IPS-NIHi7 (cell line): ENCODE measurements around the gene PCDHB5.
"Not testable (repeated sequence)": the region's sequence is repeated elsewhere in the genome, so short reads cannot be mapped to it uniquely, and the experiment has no call there.

ENCODE experiments used
- DNase-seq: peaks from one replicate; pipeline ENCODE4 v3.0.0; 2012; ENCODE audit warnings: mixed read lengths; ENCODE audit errors: extremely low spot score

Gene PCDHB5

GRCh38 chr5:141135030-141135717, at the start of gene PCDHB5:
PCDHB5 (plus strand) TSS chr5:141135206; CDS start chr5:141135435, 229 bp downstream.
- DNase-seq = peak; percentile 67

DNA sequence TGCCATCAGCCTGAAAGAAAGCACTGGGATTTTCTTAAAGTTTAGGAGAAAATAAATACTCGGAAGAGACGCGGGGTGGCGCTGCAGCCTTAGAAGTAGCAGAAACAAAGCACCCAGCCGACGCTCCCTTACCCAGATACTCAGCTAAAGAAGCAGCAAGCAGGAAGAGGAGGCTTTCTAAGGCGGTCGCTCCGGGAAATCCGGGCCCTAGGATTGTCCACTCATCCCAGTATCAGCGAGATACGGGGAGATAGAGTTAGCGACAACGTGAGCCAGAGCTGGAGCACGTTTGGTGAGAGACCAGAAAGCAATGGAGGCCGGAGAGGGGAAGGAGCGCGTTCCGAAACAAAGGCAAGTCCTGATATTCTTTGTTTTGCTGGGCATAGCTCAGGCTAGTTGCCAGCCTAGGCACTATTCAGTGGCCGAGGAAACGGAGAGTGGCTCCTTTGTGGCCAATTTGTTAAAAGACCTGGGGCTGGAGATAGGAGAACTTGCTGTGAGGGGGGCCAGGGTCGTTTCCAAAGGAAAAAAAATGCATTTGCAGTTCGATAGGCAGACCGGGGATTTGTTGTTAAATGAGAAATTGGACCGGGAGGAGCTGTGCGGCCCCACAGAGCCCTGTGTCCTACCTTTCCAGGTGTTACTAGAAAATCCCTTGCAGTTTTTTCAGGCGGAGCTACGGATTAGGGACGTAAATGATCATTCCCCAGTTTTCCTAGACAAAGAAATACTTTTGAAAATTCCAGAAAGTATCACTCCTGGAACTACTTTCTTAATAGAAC, 40.3 kb upstream of the PCDHB5 start, which contains the start of gene PCDHB2:
PCDHB2 (plus strand) TSS at position 135 of the 782 bp plus-strand sequence; CDS start at position 311, 176 bp downstream.
- peak; percentile 83 for DNase-seq

DNA sequence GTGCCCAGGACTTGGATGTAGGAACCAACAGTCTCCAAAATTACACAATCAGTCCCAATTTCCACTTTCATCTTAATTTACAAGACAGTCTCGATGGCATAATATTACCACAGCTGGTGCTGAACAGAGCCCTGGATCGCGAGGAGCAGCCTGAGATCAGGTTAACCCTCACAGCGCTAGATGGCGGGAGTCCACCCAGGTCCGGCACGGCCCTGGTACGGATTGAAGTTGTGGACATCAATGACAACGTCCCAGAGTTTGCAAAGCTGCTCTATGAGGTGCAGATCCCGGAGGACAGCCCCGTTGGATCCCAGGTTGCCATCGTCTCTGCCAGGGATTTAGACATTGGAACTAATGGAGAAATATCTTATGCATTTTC, 39.8 kb upstream of the PCDHB5 start:
- no peak for DNase-seq

DNA sequence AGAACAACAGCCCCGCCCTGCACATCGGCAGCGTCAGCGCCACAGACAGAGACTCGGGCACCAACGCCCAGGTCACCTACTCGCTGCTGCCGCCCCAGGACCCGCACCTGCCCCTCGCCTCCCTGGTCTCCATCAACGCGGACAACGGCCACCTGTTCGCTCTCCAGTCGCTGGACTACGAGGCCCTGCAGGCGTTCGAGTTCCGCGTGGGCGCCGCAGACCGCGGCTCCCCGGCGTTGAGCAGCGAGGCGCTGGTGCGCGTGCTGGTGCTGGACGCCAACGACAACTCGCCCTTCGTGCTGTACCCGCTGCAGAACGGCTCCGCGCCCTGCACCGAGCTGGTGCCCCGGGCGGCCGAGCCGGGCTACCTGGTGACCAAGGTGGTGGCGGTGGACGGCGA, 38.8 kb upstream of the PCDHB5 start:
- not testable (repeated sequence) for DNase-seq

GRCh38 chr5:141096586-141096985, 38.4 kb upstream of the PCDHB5 start:
- not testable (repeated sequence) for DNase-seq

- peak; percentile 61 for DNase-seq
These were observed 34.7 kb upstream of the PCDHB5 start, which contains the start of gene PCDHB3 for GRCh38 chr5:141100243-141100805. PCDHB3 (plus strand) TSS chr5:141100473; CDS start chr5:141100650, 177 bp downstream.

- no peak for DNase-seq
These were observed 33.9 kb upstream of the PCDHB5 start for GRCh38 chr5:141101059-141101458.

DNA sequence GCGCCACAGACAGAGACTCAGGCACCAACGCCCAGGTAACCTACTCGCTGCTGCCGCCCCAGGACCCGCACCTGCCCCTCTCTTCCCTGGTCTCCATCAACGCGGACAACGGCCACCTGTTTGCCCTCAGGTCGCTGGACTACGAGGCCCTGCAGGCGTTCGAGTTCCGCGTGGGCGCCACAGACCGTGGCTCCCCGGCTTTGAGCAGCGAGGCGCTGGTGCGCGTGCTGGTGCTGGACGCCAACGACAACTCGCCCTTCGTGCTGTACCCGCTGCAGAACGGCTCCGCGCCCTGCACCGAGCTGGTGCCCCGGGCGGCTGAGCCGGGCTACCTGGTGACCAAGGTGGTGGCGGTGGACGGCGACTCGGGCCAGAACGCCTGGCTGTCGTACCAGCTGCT, 32.9 kb upstream of the PCDHB5 start:
- DNase-seq = not testable (repeated sequence)

DNA sequence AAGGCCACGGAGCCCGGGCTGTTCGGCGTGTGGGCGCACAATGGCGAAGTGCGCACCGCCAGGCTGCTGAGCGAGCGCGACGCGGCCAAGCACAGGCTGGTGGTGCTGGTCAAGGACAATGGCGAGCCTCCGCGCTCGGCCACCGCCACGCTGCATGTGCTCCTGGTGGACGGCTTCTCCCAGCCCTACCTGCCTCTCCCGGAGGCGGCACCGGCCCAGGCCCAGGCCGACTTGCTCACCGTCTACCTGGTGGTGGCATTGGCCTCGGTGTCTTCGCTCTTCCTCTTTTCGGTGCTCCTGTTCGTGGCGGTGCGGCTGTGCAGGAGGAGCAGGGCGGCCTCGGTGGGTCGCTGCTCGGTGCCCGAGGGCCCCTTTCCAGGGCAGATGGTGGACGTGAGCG, 32.5 kb upstream of the PCDHB5 start:
- not testable (repeated sequence) for DNase-seq

DNA sequence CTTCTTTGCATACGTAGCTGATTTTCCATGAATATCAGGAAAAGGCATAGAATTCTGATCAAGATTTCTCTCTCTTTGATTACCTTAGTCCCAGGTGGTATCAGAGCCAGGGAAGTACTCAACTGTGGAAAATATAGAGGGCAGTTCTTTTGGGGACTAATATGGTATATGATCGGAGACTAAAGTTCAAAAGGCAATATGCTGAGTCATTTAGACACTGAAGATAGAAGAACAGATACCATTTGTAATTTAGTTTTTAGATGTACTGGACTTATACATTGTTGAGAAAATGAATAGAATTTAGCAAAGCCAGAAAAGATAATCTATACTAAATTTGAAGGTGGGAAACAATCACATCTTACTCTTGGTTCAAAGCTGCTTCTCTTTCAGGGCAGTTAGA, 29.7 kb upstream of the PCDHB5 start:
- DNase-seq = no peak

GRCh38 chr5:141119250-141119649, 15.8 kb upstream of the PCDHB5 start:
- DNase-seq = no peak

DNA sequence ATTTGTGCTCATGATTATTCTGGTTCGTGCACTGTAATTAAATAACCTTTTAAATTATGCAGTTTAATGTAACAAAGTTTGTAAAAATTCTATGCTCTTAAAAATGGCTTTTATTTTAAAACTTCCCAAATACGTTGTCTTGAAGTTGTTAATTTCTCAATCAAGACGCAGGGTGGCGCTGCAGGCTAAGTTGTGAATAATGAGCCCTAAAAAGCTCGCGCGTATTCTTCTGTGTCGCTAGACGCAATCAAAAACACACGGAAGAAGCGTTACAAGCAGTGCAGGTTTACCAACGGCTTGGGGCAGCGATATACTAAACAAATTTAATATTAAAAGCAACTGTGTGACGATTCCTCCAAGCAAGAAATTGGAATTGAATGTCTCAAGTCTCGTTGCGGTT, 13.4 kb upstream of the PCDHB5 start, which contains the start of gene PCDHB4:
PCDHB4 (plus strand) TSS at position 256 of the 400 bp plus-strand sequence. CDS start 181 bp downstream, outside the sequence.
- DNase-seq = peak; percentile 34

- DNase-seq = no peak
These were observed 13.0 kb upstream of the PCDHB5 start for GRCh38 chr5:141121985-141122384.

GRCh38 chr5:141123396-141124135, 11.4 kb upstream of the PCDHB5 start:
- not testable (repeated sequence) for DNase-seq

GRCh38 chr5:141127305-141127704, 7.7 kb upstream of the PCDHB5 start:
- peak; percentile 22 for DNase-seq

DNA sequence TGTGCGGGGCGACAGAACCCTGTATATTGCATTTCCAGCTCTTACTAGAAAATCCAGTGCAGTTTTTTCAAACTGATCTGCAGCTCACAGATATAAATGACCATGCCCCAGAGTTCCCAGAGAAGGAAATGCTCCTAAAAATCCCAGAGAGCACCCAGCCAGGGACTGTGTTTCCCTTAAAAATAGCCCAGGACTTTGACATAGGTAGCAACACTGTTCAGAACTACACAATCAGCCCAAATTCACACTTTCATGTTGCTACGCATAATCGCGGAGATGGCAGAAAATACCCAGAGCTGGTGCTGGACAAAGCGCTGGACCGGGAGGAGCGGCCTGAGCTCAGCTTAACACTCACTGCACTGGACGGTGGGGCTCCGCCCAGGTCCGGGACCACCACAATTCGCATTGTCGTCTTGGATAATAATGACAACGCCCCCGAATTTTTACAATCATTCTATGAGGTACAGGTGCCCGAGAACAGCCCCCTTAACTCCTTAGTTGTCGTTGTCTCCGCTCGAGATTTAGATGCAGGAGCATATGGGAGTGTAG, 786 bp downstream of the PCDHB5 start:
- DNase-seq = no peak

GRCh38 chr5:141137346-141137745, 2.3 kb downstream of the PCDHB5 start:
- DNase-seq = not testable (repeated sequence)

- DNase-seq = no peak
These were observed 14.8 kb downstream of the PCDHB5 start, which contains the start of gene PCDHB6 for GRCh38 chr5:141149812-141150211. PCDHB6 (plus strand) TSS chr5:141150057; CDS start chr5:141150258, 201 bp downstream.

- no peak for DNase-seq
These were observed 15.4 kb downstream of the PCDHB5 start for GRCh38 chr5:141150224-141150992.

GRCh38 chr5:141150993-141151325, 16.0 kb downstream of the PCDHB5 start:
- no peak for DNase-seq

DNA sequence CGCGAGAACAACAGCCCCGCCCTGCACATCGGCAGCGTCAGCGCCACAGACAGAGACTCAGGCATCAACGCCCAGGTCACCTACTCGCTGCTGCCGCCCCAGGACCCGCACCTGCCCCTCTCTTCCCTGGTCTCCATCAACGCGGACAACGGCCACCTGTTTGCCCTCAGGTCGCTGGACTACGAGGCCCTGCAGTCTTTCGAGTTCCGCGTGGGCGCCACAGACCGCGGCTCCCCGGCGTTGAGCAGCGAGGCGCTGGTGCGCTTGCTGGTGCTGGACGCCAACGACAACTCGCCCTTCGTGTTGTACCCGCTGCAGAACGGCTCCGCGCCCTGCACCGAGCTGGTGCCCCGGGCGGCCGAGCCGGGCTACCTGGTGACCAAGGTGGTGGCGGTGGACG, 16.6 kb downstream of the PCDHB5 start:
- DNase-seq = not testable (repeated sequence)
